Karpas-422 (cell line): ENCODE results near the gene TAF1A. TPM values are rescaled to one million over a fixed set of nuclear protein-coding genes. Genes with fewer than 3 reads are reported as not detected.

Source experiments
- DNase-seq: peaks from one replicate; pipeline ENCODE4 v3.0.0-alpha.2; 2015
- H2AFZ ChIP-seq: fragments of 200-600 bp; sonication (generic); 2 replicates; pipeline ENCODE4 v1.6.1; 2014; ENCODE audit warnings: antibody characterized with exemption, low read length, mixed read lengths
- H3K27ac ChIP-seq: fragments of 200-600 bp; sonication (generic); 2 replicates; pipeline ENCODE4 v1.5.1; 2014; ENCODE audit warnings: mild to moderate bottlenecking, low read length, moderate library complexity
- H3K27me3 ChIP-seq: fragments of 200-600 bp; sonication (generic); 2 replicates; pipeline ENCODE4 v1.6.1; 2014; ENCODE audit warnings: low read length, mixed read lengths
- H3K36me3 ChIP-seq: fragments of 200-600 bp; sonication (generic); 2 replicates; pipeline ENCODE4 v1.6.1; 2014; ENCODE audit warnings: low read length, mixed read lengths; ENCODE audit not compliant: insufficient read depth
- H3K4me1 ChIP-seq: fragments of 200-600 bp; sonication (generic); 2 replicates; pipeline ENCODE4 v1.6.1; 2014; ENCODE audit warnings: mild to moderate bottlenecking, low read length, mixed read lengths
- H3K4me2 ChIP-seq: fragments of 200-600 bp; sonication (generic); 2 replicates; pipeline ENCODE4 v1.6.1; 2014; ENCODE audit warnings: low read length, low read depth, mild to moderate bottlenecking; ENCODE audit not compliant: poor library complexity, severe bottlenecking
- H3K4me3 ChIP-seq: fragments of 200-600 bp; sonication (generic); 2 replicates; pipeline ENCODE4 v1.5.1; 2014; ENCODE audit warnings: mild to moderate bottlenecking, antibody characterized with exemption, low read length, mixed read lengths
- H3K79me2 ChIP-seq: fragments of 200-600 bp; sonication (generic); 2 replicates; pipeline ENCODE4 v1.6.1; 2014; ENCODE audit warnings: mild to moderate bottlenecking, low read length, mixed read lengths
- H3K9ac ChIP-seq: fragments of 200-600 bp; sonication (generic); 2 replicates; pipeline ENCODE4 v1.6.0; 2014; ENCODE audit warnings: low read length
- H3K9me2 ChIP-seq: fragments of 200-600 bp; sonication (generic), shearing (Covaris generic); replicated peaks from 2 replicates; pipeline ENCODE4 v1.6.0; 2014; ENCODE audit warnings: mild to moderate bottlenecking, low read length, moderate library complexity; ENCODE audit not compliant: insufficient read depth
- H3K9me3 ChIP-seq: fragments of 300-700, 200-600 bp; sonication (generic); 2 replicates; pipeline ENCODE4 v1.6.1; 2014; ENCODE audit warnings: low read length, mixed read lengths
- H4K20me1 ChIP-seq: fragments of 200-600 bp; sonication (generic); 2 replicates; pipeline ENCODE4 v1.6.1; 2014; ENCODE audit warnings: mild to moderate bottlenecking, antibody characterized with exemption, low read length, low read depth; ENCODE audit not compliant: insufficient read depth
- total RNA-seq: library from RNA; depleted of rRNA; stranded (reverse); fragments of >200 nt; shearing (Covaris generic); gene quantifications from 2 replicates; pipeline ENCODE4 v1.2.3, GENCODE V29; 2014; ENCODE audit warnings: low replicate concordance

The TAF1A gene
- total RNA-seq, 1 experiment from 2014 or later, result 32.5 TPM

- H3K27ac ChIP-seq, result no peak overlapping the region
- no peaks in the 10 kb centered on the region for H3K27me3 ChIP-seq
- H2AFZ ChIP-seq, result no peak overlapping the region
- H3K9me3 ChIP-seq, result no peaks in the 10 kb centered on the region
- H3K4me3 ChIP-seq, result no peak overlapping the region
- no peaks in the 10 kb centered on the region for H3K4me1 ChIP-seq
- H3K9ac ChIP-seq, result no peak overlapping the region
- no peak overlapping the region for H3K4me2 ChIP-seq
- DNase-seq, result no peak
- H4K20me1 ChIP-seq, result no peaks in the 10 kb centered on the region
- no peaks in the 10 kb centered on the region for H3K36me3 ChIP-seq
- H3K79me2 ChIP-seq, result no peaks in the 10 kb centered on the region
- H3K9me2 ChIP-seq, result no peaks in the 10 kb centered on the region
These were observed 45.9 kb downstream of the TAF1A start for GRCh38 chr1:222543817-222544216.

- no peaks in the 10 kb centered on the region for H3K27me3 ChIP-seq
- DNase-seq, result no peak
- H3K36me3 ChIP-seq, result no peaks in the 10 kb centered on the region
- no peak overlapping the region for H3K27ac ChIP-seq
- no peak overlapping the region for H3K4me3 ChIP-seq
- no peak overlapping the region for H3K4me2 ChIP-seq
- no peaks in the 10 kb centered on the region for H3K79me2 ChIP-seq
- no peak overlapping the region for H3K9ac ChIP-seq
- H3K4me1 ChIP-seq, result no peaks in the 10 kb centered on the region
- H4K20me1 ChIP-seq, result no peaks in the 10 kb centered on the region
- H3K9me2 ChIP-seq, result no peaks in the 10 kb centered on the region
- H3K9me3 ChIP-seq, result no peaks in the 10 kb centered on the region
- no peak overlapping the region for H2AFZ ChIP-seq
These were observed 49.1 kb downstream of the TAF1A start for GRCh38 chr1:222540598-222540995.

GRCh38 chr1:222539951-222540597, 49.7 kb downstream of the TAF1A start:
- Histone ChIP-seq H3K4me2 (no peak overlapping the region), H3K4me1 (no peaks in the 10 kb centered on the region), H3K27me3 (no peaks in the 10 kb centered on the region), H3K79me2 (no peaks in the 10 kb centered on the region), H3K9me3 (no peaks in the 10 kb centered on the region), H3K36me3 (no peaks in the 10 kb centered on the region), H3K9ac (no peak overlapping the region), H2AFZ (no peak overlapping the region), H3K27ac (no peak overlapping the region), H4K20me1 (no peaks in the 10 kb centered on the region), H3K9me2 (no peaks in the 10 kb centered on the region), H3K4me3 (no peak overlapping the region)
- no peak for DNase-seq

- no peak overlapping the region for H3K9ac ChIP-seq
- no peak for DNase-seq
- no peaks in the 10 kb centered on the region for H3K27me3 ChIP-seq
- H3K4me3 ChIP-seq, result no peak overlapping the region
- no peak overlapping the region for H3K27ac ChIP-seq
- H3K9me3 ChIP-seq, result no peaks in the 10 kb centered on the region
- H3K36me3 ChIP-seq, result no peaks in the 10 kb centered on the region
- H3K4me2 ChIP-seq, result no peak overlapping the region
- H3K4me1 ChIP-seq, result peaks cover 4% of the 10 kb centered on the region; the same call in 1 of the 2 replicates
- no peaks in the 10 kb centered on the region for H3K79me2 ChIP-seq
- no peaks in the 10 kb centered on the region for H3K9me2 ChIP-seq
- H4K20me1 ChIP-seq, result no peaks in the 10 kb centered on the region
- no peak overlapping the region for H2AFZ ChIP-seq
These were observed 54.3 kb downstream of the TAF1A start for GRCh38 chr1:222535455-222535854.

- Histone ChIP-seq H4K20me1 (no peaks in the 10 kb centered on the region), H3K4me3 (no peak overlapping the region), H3K27me3 (no peaks in the 10 kb centered on the region), H3K4me2 (no peak overlapping the region), H3K9me3 (no peaks in the 10 kb centered on the region), H2AFZ (no peak overlapping the region), H3K36me3 (no peaks in the 10 kb centered on the region), H3K9me2 (no peaks in the 10 kb centered on the region), H3K9ac (no peak overlapping the region), H3K79me2 (no peaks in the 10 kb centered on the region), H3K4me1 (peaks cover 4% of the 10 kb centered on the region; the same call in 1 of the 2 replicates), H3K27ac (no peak overlapping the region)
- no peak for DNase-seq
These were observed 58.9 kb downstream of the TAF1A start for GRCh38 chr1:222530852-222531251.

- Histone ChIP-seq H3K4me2 (no peak overlapping the region), H4K20me1 (no peaks in the 10 kb centered on the region), H3K36me3 (no peaks in the 10 kb centered on the region), H3K9ac (no peak overlapping the region), H3K4me3 (no peak overlapping the region), H3K9me3 (no peaks in the 10 kb centered on the region), H3K9me2 (no peaks in the 10 kb centered on the region), H2AFZ (no peak overlapping the region), H3K27me3 (no peaks in the 10 kb centered on the region), H3K79me2 (no peaks in the 10 kb centered on the region), H3K4me1 (peaks cover 4% of the 10 kb centered on the region; the same call in 1 of the 2 replicates), H3K27ac (no peak overlapping the region)
- no peak for DNase-seq
These were observed 59.8 kb downstream of the TAF1A start for GRCh38 chr1:222529916-222530315.

GRCh38 chr1:222529181-222529580, 60.6 kb downstream of the TAF1A start:
- Histone ChIP-seq H3K9me2 (no peaks in the 10 kb centered on the region), H3K36me3 (no peaks in the 10 kb centered on the region), H2AFZ (no peak overlapping the region), H3K9ac (no peak overlapping the region), H4K20me1 (no peaks in the 10 kb centered on the region), H3K4me1 (peaks cover 4% of the 10 kb centered on the region; the same call in 1 of the 2 replicates), H3K27me3 (no peaks in the 10 kb centered on the region), H3K27ac (no peak overlapping the region), H3K79me2 (no peaks in the 10 kb centered on the region), H3K9me3 (no peaks in the 10 kb centered on the region), H3K4me2 (no peak overlapping the region), H3K4me3 (no peak overlapping the region)
- DNase-seq, result no peak

- Histone ChIP-seq H3K9ac (no peak overlapping the region), H3K27ac (no peak overlapping the region), H3K9me3 (no peaks in the 10 kb centered on the region), H2AFZ (no peak overlapping the region), H4K20me1 (no peaks in the 10 kb centered on the region), H3K4me2 (no peak overlapping the region), H3K9me2 (no peaks in the 10 kb centered on the region), H3K4me3 (no peak overlapping the region), H3K36me3 (no peaks in the 10 kb centered on the region), H3K4me1 (peaks cover 4% of the 10 kb centered on the region), H3K79me2 (no peaks in the 10 kb centered on the region), H3K27me3 (no peaks in the 10 kb centered on the region)
- DNase-seq, result no peak
These were observed 63.8 kb downstream of the TAF1A start for GRCh38 chr1:222525951-222526350.
